GM18526 (cell line): ENCODE measurements around the gene RGR.

Source experiments
- POLR2A ChIP-seq: IDR thresholded peaks from 3 replicates; pipeline ENCODE4 v1.6.1; 2011; ENCODE audit not compliant: insufficient read length; ENCODE audit errors: extremely low read depth

The RGR gene

DNA sequence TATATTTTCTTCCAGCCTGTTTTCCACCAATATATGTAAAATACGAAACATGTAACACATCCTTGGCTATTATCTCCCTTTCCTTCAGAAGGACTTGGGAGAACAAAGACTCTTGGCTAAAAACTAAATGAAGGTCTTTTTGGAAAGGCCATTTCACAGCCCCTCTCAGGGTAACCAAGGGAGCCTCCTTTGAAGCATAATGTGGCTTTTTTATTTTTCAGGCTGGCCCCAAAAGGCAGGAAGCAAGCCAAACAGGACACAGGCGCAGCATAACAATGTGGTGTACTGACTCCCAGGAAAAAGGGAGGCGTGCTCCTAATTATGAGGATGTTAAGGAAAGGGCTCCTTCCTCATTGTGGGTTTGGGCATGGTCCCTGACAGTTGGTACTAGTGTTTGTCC, 53.2 kb downstream of the RGR start:
- no peak for TF ChIP-seq POLR2A

DNA sequence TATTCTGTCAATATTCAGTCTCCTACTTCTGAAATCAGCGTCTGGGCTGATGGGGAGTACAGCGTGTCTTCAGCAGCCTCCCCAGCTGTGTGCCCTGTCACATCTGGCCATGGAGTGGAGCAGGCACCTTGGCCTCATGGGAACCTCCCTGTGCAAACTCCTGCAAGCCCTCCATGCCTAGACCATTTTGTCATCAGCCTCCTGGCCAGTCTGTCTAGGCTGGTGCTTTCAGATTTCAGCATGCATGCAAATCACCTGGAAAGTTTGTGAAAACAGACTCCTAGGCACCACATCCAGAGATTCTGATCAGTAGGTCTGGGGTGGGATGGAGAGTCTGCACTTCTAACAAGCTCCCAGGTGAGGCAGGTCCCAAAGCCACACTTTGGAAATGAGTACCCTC, 57.4 kb downstream of the RGR start:
- no peak for TF ChIP-seq POLR2A

DNA sequence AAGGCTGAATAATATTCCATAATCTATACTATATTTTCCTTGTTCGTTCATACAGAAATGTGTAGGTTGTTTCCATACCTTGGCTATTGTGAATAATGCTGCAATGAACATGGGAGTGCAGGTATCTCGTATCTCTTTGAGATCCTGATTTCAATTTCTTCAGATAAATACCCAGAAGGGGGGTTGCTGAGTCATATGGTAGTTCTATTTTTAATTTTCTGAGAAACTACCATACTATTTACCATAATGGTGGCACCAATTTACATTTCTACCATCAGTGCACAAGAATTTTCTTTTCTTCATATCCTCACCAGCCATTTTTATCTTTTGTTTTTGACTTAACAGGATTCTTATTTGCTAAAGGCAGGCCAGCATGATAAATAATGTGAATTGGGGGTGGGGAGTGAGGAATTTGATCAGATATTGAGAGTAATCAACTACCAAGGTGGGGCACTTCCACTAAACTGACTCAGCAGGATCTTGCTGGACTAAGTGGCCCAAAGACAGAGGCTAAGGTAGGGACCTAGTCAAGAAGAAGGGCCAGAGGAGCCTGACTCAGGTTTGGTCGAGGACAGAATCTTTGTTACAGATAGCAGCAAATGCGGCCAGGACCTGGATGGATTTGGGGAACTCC, 62.0 kb downstream of the RGR start:
- no peak for TF ChIP-seq POLR2A

DNA sequence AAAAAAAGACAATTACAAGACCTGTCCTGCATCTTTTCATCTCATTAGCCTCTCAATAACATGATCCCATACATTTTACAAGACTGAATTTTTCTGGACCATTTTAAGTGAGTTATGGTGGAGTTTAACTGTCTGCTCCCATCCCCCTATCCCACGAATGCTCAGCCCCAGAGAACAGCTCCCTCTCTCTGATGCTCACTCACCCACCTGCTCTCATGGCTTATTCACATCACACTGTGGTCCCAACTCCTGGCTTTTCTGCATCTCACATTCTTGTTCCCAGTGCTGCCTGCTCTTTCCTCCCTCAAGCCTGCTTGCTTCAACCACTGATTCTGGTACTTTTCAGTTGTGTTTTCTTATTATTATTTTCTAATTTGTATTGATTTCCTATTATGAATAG, 63.2 kb downstream of the RGR start:
- TF ChIP-seq POLR2A, result no peak

DNA sequence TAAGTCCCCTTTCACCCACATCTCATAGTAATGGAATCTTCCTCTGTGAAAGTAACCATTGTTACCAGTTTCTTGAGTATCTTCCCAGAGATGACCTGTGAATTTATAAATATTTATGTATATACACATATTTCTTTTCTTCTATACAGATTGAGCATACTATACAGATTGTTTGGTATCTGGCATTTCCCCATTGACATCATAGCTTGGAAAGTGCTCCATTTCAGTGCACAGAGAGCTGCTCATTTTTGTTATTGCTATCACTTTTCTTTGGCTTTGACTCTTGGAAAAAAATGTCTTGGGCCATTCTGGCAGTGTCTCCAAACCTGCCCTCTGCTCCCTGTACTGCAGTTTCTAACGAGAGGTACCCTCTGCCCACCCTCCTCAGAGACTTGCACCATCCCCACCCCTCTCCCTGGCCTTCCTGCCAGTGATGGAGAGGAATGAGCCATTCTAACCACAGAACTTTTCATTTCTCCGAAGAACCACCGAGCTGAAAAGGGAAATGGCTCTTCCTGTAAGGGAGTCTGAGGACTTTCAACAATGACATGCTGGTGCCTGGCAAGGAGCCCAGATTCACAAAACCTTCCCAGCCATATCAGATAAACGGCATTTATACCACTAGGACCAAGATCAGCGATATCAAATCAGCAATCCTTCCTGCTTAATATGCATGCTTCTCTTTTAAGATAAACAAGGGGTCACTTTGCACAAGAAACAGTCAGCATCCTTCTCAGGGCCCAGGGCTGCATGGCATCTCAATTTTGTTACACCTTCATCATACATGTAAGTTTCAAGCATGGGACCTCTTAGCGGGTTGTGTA, 63.8 kb downstream of the RGR start:
- TF ChIP-seq POLR2A, result no peak
